Measurements from ENCODE around the gene NYAP2.

- TF ChIP-seq CTCF (IDR thresholded peaks at IDR 0.05 in 2 of 3, conservative IDR thresholded peaks at IDR 0.05 in 1 of 3; ENCODE audit: borderline replicate concordance in 1 of 3, insufficient read depth in 1 of 3, low read depth in 2 of 3, low read length in 2 of 3): no peak
- TF ChIP-seq EZH2 (IDR thresholded peaks at IDR 0.05): no peak
- TF ChIP-seq ZNF274 (IDR thresholded peaks at IDR 0.05; ENCODE audit: low read depth, low read length): no peak
- TF ChIP-seq JUND (IDR thresholded peaks at IDR 0.05): no peak
- TF ChIP-seq REST (IDR thresholded peaks at IDR 0.05; ENCODE audit: low read depth): no peak
- TF ChIP-seq, protein P1, sequence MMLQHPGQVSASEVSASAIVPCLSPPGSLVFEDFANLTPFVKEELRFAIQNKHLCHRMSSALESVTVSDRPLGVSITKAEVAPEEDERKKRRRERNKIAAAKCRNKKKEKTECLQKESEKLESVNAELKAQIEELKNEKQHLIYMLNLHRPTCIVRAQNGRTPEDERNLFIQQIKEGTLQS (IDR thresholded peaks at IDR 0.05): no peak
- TF ChIP-seq RAD21 (IDR thresholded peaks at IDR 0.05; ENCODE audit: low read depth): no peak
- TF ChIP-seq POLR2AphosphoS5 (IDR thresholded peaks at IDR 0.05; ENCODE audit: low read depth, low read length): no peak
- no peak for TF ChIP-seq SP1 (IDR thresholded peaks at IDR 0.05; ENCODE audit: low read depth)
- no peak for TF ChIP-seq POLR2A (IDR thresholded peaks at IDR 0.05; ENCODE audit: borderline replicate concordance, extremely low read depth, insufficient read depth, insufficient read length)
- TF ChIP-seq CEBPB (IDR thresholded peaks at IDR 0.05; ENCODE audit: low read depth): no peak
- TF ChIP-seq YY1 (IDR thresholded peaks at IDR 0.05; ENCODE audit: extremely low read depth, insufficient replicate concordance, low read depth, low read length): no peak
These were observed 86.7 kb downstream of the NYAP2 start for GRCh38 chr2:225486236-225486635.

Measured in HCT116 (cell line).